ENCODE results near the gene SMIM36.

GRCh38 chr17:55478971-55479370 is 32.3 kb downstream of the SMIM36 start:
- no peak for TF ChIP-seq CTCF (conservative IDR thresholded peaks at IDR 0.05; ENCODE audit: low read length)
- no peak for TF ChIP-seq EZH2phosphoT487 (IDR thresholded peaks at IDR 0.05; ENCODE audit: borderline replicate concordance)
